MM.1S (cell line): ENCODE measurements around the gene SETBP1.

ENCODE experiments used
- DNase-seq: peaks from one replicate; pipeline ENCODE4 v3.0.0-alpha.2; 2015
- H2AFZ ChIP-seq: fragments of 300-600 bp; sonication (generic); 2 replicates; pipeline ENCODE4 v1.6.0; 2016; ENCODE audit warnings: antibody characterized with exemption, low read length
- H3F3A ChIP-seq: fragments of 300-600 bp; sonication (generic); 2 replicates; pipeline ENCODE4 v1.6.1; 2016; ENCODE audit warnings: mild to moderate bottlenecking, antibody characterized with exemption, low read length, moderate library complexity, mixed read lengths; ENCODE audit not compliant: insufficient read depth
- H3K27ac ChIP-seq: fragments of 300-600 bp; sonication (generic); 2 replicates; pipeline ENCODE4 v1.5.1; 2016; ENCODE audit warnings: mild to moderate bottlenecking, low read length
- H3K27me3 ChIP-seq: fragments of 300-600 bp; sonication (generic); replicated peaks from 2 replicates; pipeline ENCODE4 v1.6.0; 2016; ENCODE audit warnings: low read length; ENCODE audit not compliant: insufficient read depth
- H3K36me3 ChIP-seq: fragments of 300-600 bp; sonication (generic); replicated peaks from 2 replicates; pipeline ENCODE4 v1.6.1; 2016; ENCODE audit warnings: mild to moderate bottlenecking, low read length, mixed read lengths; ENCODE audit not compliant: insufficient read depth
- H3K4me1 ChIP-seq: fragments of 300-600 bp; sonication (generic); 2 replicates; pipeline ENCODE4 v1.6.1; 2016; ENCODE audit warnings: low read length, mixed read lengths
- H3K4me2 ChIP-seq: fragments of 300-600 bp; sonication (generic); 2 replicates; pipeline ENCODE4 v1.6.0; 2016; ENCODE audit warnings: low read depth, low read length
- H3K4me3 ChIP-seq: fragments of 300-600 bp; sonication (generic); 2 replicates; pipeline ENCODE4 v1.5.1; 2016; ENCODE audit warnings: low read length, mixed read lengths
- H3K79me2 ChIP-seq: fragments of 300-600 bp; sonication (generic); 2 replicates; pipeline ENCODE4 v1.6.1; 2016; ENCODE audit warnings: mixed run types, low read length, mixed read lengths
- H3K9ac ChIP-seq: fragments of 300-600 bp; sonication (generic); 2 replicates; pipeline ENCODE4 v1.6.1; 2016; ENCODE audit warnings: low read length, mixed read lengths
- H3K9me2 ChIP-seq: fragments of 300-600 bp; sonication (generic); replicated peaks from 2 replicates; pipeline ENCODE4 v1.6.1; 2016; ENCODE audit warnings: mild to moderate bottlenecking, low read length, mixed read lengths; ENCODE audit not compliant: insufficient read depth
- H3K9me3 ChIP-seq: fragments of 300-600 bp; sonication (generic); replicated peaks from 2 replicates; pipeline ENCODE4 v1.6.1; 2016; ENCODE audit warnings: mild to moderate bottlenecking, low read length, mixed read lengths; ENCODE audit not compliant: insufficient read depth
- H4K20me1 ChIP-seq: fragments of 300-600 bp; sonication (generic); 2 replicates; pipeline ENCODE4 v1.6.1; 2016; ENCODE audit warnings: mild to moderate bottlenecking, low read length, moderate library complexity, mixed read lengths; ENCODE audit not compliant: insufficient read depth
- CTCF ChIP-seq: fragments of 300-600 bp; sonication (generic); IDR thresholded peaks from 2 replicates; pipeline ENCODE4 v1.5.1; 2016; ENCODE audit warnings: antibody characterized with exemption, low read length, mixed read lengths
- EZH2 ChIP-seq: fragments of 300-600 bp; sonication (generic); optimal IDR thresholded peaks from 2 replicates; pipeline ENCODE3; 2017; ENCODE audit warnings: low read depth, mild to moderate bottlenecking, antibody characterized with exemption, low read length, mixed read lengths
- EZH2phosphoT487 ChIP-seq: fragments of 300-600 bp; sonication (generic); IDR thresholded peaks from 2 replicates; pipeline ENCODE4 v1.6.1; 2018; ENCODE audit warnings: antibody characterized with exemption, low read length

SETBP1 gene

GRCh38 chr18:44743631-44744030 is 62.9 kb downstream of the SETBP1 start:
- H3K4me2 ChIP-seq: no peak overlapping the region
- H3K79me2 ChIP-seq: peaks cover 99% of the 10 kb centered on the region
- DNase-seq: no peak
- H2AFZ ChIP-seq: no peak overlapping the region
- no peak for TF ChIP-seq CTCF
- no peak for TF ChIP-seq EZH2
- TF ChIP-seq EZH2phosphoT487: no peak
- H3K4me3 ChIP-seq: no peak overlapping the region
- no peak overlapping the region for H3K27ac ChIP-seq
- no peaks in the 10 kb centered on the region for H3F3A ChIP-seq
- no peaks in the 10 kb centered on the region for H3K27me3 ChIP-seq
- H3K36me3 ChIP-seq: no peaks in the 10 kb centered on the region; the same call in 1 of the 2 replicates
- H3K9ac ChIP-seq: no peak overlapping the region
- no peaks in the 10 kb centered on the region for H3K9me2 ChIP-seq
- H3K4me1 ChIP-seq: peaks cover 23% of the 10 kb centered on the region; the same call in 1 of the 2 replicates
- H3K9me3 ChIP-seq: no peaks in the 10 kb centered on the region
- no peaks in the 10 kb centered on the region for H4K20me1 ChIP-seq

- no peak overlapping the region for H3K9ac ChIP-seq
- H3K4me2 ChIP-seq: no peak overlapping the region
- TF ChIP-seq CTCF (no peak), EZH2 (no peak), EZH2phosphoT487 (no peak)
- H3K27me3 ChIP-seq: no peaks in the 10 kb centered on the region
- no peak for DNase-seq
- no peak overlapping the region for H3K4me3 ChIP-seq
- no peak overlapping the region for H2AFZ ChIP-seq
- no peaks in the 10 kb centered on the region for H3K9me2 ChIP-seq
- no peak overlapping the region for H3K27ac ChIP-seq
- H3F3A ChIP-seq: no peaks in the 10 kb centered on the region
- H3K79me2 ChIP-seq: peaks cover 100% of the 10 kb centered on the region
- peaks cover 23% of the 10 kb centered on the region; the same call in 1 of the 2 replicates for H3K4me1 ChIP-seq
- H4K20me1 ChIP-seq: no peaks in the 10 kb centered on the region
- H3K36me3 ChIP-seq: no peaks in the 10 kb centered on the region; the same call in 1 of the 2 replicates
- no peaks in the 10 kb centered on the region for H3K9me3 ChIP-seq
Observed at GRCh38 chr18:44744161-44745121, 63.8 kb downstream of the SETBP1 start.

GRCh38 chr18:44747157-44747556 is 66.5 kb downstream of the SETBP1 start:
- Histone ChIP-seq H3K27me3 (no peaks in the 10 kb centered on the region), H3K9ac (no peak overlapping the region), H3K4me3 (no peak overlapping the region), H2AFZ (no peak overlapping the region), H3K9me3 (no peaks in the 10 kb centered on the region), H3K79me2 (peaks cover 98% of the 10 kb centered on the region), H4K20me1 (no peaks in the 10 kb centered on the region), H3K27ac (no peak overlapping the region), H3K36me3 (no peaks in the 10 kb centered on the region; the same call in 1 of the 2 replicates), H3K9me2 (no peaks in the 10 kb centered on the region), H3K4me2 (no peak overlapping the region), H3F3A (no peaks in the 10 kb centered on the region), H3K4me1 (peaks cover 29% of the 10 kb centered on the region; the same call in 1 of the 2 replicates)
- no peak for DNase-seq
- TF ChIP-seq CTCF: no peak
- TF ChIP-seq EZH2: no peak
- TF ChIP-seq EZH2phosphoT487: no peak
